Measurements from ENCODE around the gene FAM171A1.

FAM171A1 gene

DNA sequence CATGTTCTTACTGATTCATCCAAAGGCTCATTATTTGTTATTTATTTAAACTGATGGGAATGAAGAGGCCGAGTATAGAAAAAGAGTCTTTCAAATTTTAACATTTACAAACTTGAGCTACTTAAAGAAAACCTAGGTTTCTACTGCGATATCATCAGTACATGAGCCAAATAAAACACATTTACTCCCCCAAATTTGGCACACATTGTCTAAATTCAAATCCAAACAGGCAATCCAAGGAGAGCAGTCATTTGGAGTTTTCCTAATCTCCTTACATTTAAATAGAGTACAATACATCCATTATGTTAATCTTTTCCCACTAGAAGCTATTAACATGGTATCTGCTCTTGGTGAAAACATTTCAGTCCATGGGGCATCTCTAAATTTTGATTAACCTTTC is 204.8 kb downstream of the FAM171A1 start:
- no peak for FAIRE-seq

GRCh38 chr10:15163253-15163828 is 207.7 kb downstream of the FAM171A1 start:
- FAIRE-seq, result no peak
